Stimulated activated CD4-positive, alpha-beta T cell treated with anti-CD3 and anti-CD28 coated beads, Interleukin-12 subunit alpha, Interleukin-12 subunit beta, amount 100 ng/mL, for 4 hours (primary cell): ENCODE data around the gene CMIP.

Experiments used
- DNase-seq: peaks from one replicate; pipeline ENCODE4 v3.0.0-alpha.2; 2020

Gene CMIP

GRCh38 chr16:81710596-81710995 lies 266.0 kb downstream of the CMIP start:
- no peak for DNase-seq

DNA sequence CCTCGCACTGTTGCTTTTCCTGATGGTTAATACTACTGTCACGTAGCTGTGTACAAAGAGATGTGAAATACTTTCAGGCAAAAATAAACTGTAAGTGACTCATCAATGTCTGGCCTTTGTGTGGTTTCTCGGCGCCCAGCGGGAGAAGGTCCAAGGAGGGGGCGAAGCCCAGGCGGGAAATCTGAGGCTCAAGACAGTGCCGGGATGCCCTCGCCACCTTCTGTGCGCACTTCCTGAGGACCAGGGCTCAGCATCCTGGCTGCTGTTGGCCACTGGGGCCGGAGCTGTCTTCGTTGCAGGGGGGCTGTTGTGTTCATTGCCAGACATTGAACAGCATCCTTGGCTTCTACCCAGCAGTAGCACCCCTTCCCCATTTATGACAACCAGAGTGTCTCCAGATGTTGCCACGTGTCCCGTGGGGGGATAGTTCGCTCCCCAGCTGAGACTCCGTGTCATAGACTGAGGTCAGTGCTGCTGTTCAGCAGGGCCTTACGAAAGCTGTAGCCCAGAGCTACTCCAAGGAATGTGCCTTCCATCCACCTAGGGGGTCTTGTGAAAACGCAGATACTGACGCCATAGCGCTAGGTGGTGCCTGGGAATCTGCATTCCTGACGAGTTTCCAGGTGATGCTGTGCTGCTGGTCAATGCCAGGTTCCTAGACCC lies 267.2 kb downstream of the CMIP start:
- DNase-seq: no peak

DNA sequence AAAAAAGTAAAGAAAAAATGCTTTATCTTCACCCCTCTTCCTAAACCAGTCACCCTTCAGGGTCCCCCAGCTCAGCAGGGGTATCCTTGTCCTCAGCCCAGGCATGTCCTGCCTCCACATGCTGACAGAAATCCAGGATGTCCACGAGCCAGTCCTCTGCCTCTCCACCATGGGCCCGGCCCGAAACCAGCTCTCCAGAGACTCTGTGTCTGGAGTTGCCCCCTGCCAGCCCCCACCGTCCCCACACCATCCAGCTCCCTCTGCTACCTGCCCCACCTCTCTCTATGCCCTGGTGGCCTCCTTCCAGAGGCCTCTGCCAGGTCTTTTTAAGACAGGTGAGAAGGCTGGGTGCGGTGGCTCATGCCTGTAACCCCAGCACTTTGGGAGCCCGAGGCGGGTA lies 268.1 kb downstream of the CMIP start:
- no peak for DNase-seq

DNA sequence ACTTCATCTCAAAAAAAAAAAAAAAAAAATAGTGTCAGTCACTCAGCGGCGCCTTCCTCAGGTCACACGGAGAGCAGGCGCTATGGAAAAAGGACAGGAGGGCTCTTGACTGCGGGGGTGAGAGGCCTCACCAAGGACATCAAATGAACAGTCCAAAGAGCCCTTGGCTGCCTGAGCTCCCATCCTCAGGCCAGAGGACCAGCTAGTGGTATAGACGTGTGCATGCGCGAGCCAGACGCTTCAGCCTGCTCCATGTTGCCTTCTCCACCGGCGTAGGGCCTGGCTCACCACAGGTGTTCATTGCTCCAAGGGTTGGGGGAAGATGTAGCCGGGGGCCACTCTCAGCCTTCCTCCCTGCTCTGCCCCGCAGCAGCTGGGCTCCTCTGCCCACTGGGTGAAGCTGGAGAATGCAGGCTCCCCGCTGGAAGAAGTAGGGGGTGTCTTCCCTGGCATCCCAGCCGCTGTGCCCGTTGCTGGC lies 268.7 kb downstream of the CMIP start:
- no peak for DNase-seq

GRCh38 chr16:81713796-81714195 lies 269.2 kb downstream of the CMIP start:
- no peak for DNase-seq

GRCh38 chr16:81714583-81714982 lies 270.0 kb downstream of the CMIP start:
- no peak for DNase-seq

- DNase-seq: no peak
These were observed 271.0 kb downstream of the CMIP start for GRCh38 chr16:81715358-81716196.

GRCh38 chr16:81716478-81717225 lies 272.0 kb downstream of the CMIP start:
- no peak for DNase-seq

- DNase-seq: no peak
These were observed 273.1 kb downstream of the CMIP start for GRCh38 chr16:81717662-81718189.

- DNase-seq: no peak
These were observed 274.0 kb downstream of the CMIP start for GRCh38 chr16:81718637-81719036.

- no peak for DNase-seq
These were observed 275.4 kb downstream of the CMIP start for GRCh38 chr16:81719993-81720392.

GRCh38 chr16:81720973-81721906 lies 276.6 kb downstream of the CMIP start:
- no peak for DNase-seq

DNA sequence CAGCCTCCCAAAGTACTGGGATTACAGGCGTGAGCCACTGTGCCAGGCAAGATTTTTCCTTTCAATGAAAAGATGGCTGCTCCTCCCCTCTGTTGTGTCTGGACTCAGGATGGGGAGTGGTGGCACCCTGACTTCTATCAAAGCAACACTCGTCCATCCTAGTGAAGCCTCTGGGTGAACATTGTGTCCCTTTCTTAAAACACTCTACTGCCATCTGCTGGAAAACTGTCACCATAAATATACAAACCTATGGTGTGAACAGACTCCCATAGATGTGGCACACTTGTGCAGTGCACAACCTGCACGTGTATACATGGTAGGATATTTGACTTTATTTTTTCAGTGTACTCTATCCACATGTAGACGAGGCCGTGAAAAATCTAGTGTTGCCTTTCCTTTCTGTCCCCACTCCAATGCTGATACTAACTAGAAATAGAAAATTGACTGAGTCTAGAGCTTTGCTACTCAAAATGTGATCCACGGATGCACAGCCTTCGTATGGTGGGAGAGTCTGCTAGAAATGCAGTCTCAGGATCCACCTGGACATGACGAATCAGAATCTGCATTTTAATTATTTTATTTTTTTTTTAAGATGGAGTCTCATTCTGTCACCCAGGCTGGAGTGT lies 278.6 kb downstream of the CMIP start:
- DNase-seq: no peak

DNA sequence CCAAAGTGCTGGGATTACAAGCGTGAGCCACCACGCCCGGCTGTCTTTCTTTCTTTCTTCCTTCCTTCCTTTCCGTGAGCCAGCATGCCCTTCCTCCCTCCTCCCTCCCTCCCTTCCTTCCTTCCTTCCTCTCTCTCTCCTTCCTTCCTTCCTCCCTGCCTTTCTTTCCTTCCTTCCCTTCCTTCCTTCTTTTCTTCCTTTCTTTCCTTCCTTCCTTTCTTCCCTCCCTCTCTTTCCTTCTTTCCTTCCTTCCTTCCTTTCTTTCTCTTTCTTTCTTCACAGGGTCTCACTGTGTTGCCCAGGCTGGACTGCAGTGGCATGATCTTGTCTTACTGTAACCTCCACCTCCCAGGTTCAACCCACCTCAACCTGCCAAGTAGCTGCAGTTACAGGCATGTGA lies 283.8 kb downstream of the CMIP start:
- DNase-seq: no peak

GRCh38 chr16:81729451-81729850 lies 284.8 kb downstream of the CMIP start:
- no peak for DNase-seq

GRCh38 chr16:81730090-81731051 lies 285.8 kb downstream of the CMIP start:
- peak; percentile 55 for DNase-seq

GRCh38 chr16:81731649-81732048 lies 287.0 kb downstream of the CMIP start:
- no peak for DNase-seq

GRCh38 chr16:81732699-81733098 lies 288.1 kb downstream of the CMIP start:
- no peak for DNase-seq

DNA sequence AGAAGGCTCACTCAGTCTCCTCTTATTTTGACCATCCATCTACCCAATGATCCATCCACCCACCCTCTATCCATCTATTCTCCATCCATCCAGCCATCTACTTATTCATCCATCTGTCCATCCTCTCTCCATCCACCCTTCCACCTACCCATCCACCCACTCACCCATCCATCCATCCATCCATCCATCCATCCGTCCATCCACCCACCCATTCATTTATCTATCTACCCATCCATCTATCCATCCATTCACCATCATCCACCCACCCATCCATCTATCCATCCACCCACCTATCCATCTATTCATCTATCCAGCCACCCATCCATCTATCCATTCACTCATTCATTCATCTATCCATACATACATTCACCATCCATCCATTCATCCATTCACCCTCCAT lies 288.7 kb downstream of the CMIP start:
- DNase-seq: no peak

GRCh38 chr16:81734632-81735434 lies 290.2 kb downstream of the CMIP start:
- no peak for DNase-seq
